A673 (cell line): ENCODE measurements around the gene GPR152. TPM values are rescaled to one million over a fixed set of nuclear protein-coding genes. Genes with fewer than 3 reads are reported as not detected.

ENCODE experiments used
- BruUV-seq: library from RNA; stranded (reverse); fragments of 400-500 nt; replicated peaks from 2 replicates; lab custom pipeline; 2021; lab: Mats Ljungman, UMichigan
- CTCF ChIA-PET: fragments of 300-600 bp; sonication (Branson Sonifier 250); formaldehyde crosslinking; loops from one replicate; lab custom pipeline; 2022; ENCODE audit warnings: antibody characterized with exemption; lab: Charles Lee
- POLR2A ChIA-PET: fragments of 300-600 bp; sonication (Branson Sonifier 250); formaldehyde crosslinking; loops from one replicate; lab custom pipeline; 2022; ENCODE audit warnings: antibody characterized with exemption; ENCODE audit not compliant: low non-redundant PET; lab: Charles Lee
- DNase-seq: peaks from one replicate; pipeline ENCODE4 v3.0.0-alpha.2; 2015; ENCODE audit warnings: low spot score
- H3K27ac ChIP-seq: fragments of 200-600 bp; sonication (generic); 2 replicates; pipeline ENCODE4 v1.5.1; 2016; ENCODE audit warnings: mixed run types, low read depth, mild to moderate bottlenecking, mixed read lengths, antibody characterized with exemption, low read length; ENCODE audit not compliant: poor library complexity, severe bottlenecking
- H3K27me3 ChIP-seq: fragments of 200-600 bp; sonication (generic); replicated peaks from 2 replicates; pipeline ENCODE4 v1.6.1; 2017; ENCODE audit warnings: mixed run types, low read depth, mild to moderate bottlenecking, mixed read lengths, antibody characterized with exemption, low read length; ENCODE audit not compliant: insufficient read depth, poor library complexity
- H3K36me3 ChIP-seq: fragments of 200-600 bp; sonication (generic); 2 replicates; pipeline ENCODE4 v1.6.1; 2016; ENCODE audit warnings: mixed run types, mild to moderate bottlenecking, mixed read lengths, antibody characterized with exemption, low read length; ENCODE audit not compliant: insufficient read depth, poor library complexity, severe bottlenecking
- H3K4me1 ChIP-seq: fragments of 200-600 bp; sonication (generic); 2 replicates; pipeline ENCODE4 v1.6.1; 2017; ENCODE audit warnings: mixed run types, mild to moderate bottlenecking, mixed read lengths, antibody characterized with exemption, low read length; ENCODE audit not compliant: insufficient read depth, poor library complexity, severe bottlenecking
- H3K4me3 ChIP-seq: fragments of 200-600 bp; sonication (generic); 2 replicates; pipeline ENCODE4 v1.5.1; 2016; ENCODE audit warnings: low read depth, mixed run types, mild to moderate bottlenecking, mixed read lengths, low read length; ENCODE audit not compliant: poor library complexity, severe bottlenecking
- H3K9me3 ChIP-seq: fragments of 200-600 bp; sonication (generic); 2 replicates; pipeline ENCODE4 v1.6.1; 2016; ENCODE audit warnings: mixed run types, low read depth, mild to moderate bottlenecking, mixed read lengths, antibody characterized with exemption, low read length; ENCODE audit not compliant: poor library complexity, severe bottlenecking
- EZH2 ChIP-seq: fragments of 200-600 bp; sonication (generic); IDR thresholded peaks from 2 replicates; pipeline ENCODE4 v1.6.1; 2017; ENCODE audit warnings: borderline replicate concordance, low read depth, mild to moderate bottlenecking, mixed read lengths, antibody characterized with exemption, low read length; ENCODE audit not compliant: poor library complexity, severe bottlenecking
- intact Hi-C: fragments of 100-400 bp; cut with micrococcal nuclease; formaldehyde crosslinking; loops from one replicate; pipeline ENCODE4 v1.10.0; 2022; ENCODE audit not compliant: unreplicated experiment
- total RNA-seq: library from RNA; stranded (reverse); gene quantifications from 2 replicates; pipeline ENCODE4 v1.2.3, GENCODE V29; 2021
- TF ChIP-seq, protein P1 (sequence below): fragments of 300-800, 200-600 bp; sonication (generic); conservative IDR thresholded peaks from 2 replicates; pipeline ENCODE4 v1.5.1; 2017; ENCODE audit warnings: low read depth, mild to moderate bottlenecking, antibody characterized with exemption, low read length, moderate library complexity, mixed read lengths

Gene GPR152
- total RNA-seq, 1 experiment from 2014 or later, result not detected

DNA sequence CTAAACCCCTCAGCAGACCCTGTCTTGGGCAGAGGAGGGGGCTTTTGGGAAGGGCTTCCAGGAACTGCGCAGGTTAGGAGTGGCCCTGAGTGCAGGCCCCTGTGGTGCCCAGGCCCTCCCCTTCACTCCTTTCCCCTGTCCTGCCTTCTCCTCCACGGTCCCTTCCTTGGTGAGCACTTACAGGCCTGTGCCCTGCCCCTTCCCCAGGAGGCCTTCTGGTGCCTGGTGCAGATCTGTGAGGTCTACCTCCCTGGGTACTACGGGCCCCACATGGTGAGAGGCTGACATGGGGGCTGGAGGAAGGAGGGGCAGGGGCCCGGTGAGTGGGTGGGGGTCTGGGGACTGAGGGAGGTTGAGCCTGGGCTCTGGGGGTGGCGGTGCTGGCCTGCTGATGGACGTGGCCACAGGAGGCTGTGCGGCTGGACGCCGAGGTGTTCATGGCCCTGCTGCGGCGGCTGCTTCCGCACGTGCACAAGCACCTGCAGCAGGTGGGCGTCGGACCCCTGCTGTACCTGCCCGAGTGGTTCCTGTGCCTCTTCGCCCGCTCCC, 46.0 kb downstream of the GPR152 start:
- BruUV-seq, result no TSS peak
- Histone ChIP-seq H3K36me3 (no peaks in the 10 kb centered on the region), H3K4me1 (peaks cover 6% of the 10 kb centered on the region), H3K4me3 (no peak overlapping the region), H3K27me3 (no peaks in the 10 kb centered on the region), H3K9me3 (no peaks in the 10 kb centered on the region), H3K27ac (no peak overlapping the region)
- CTCF ChIA-PET, result interaction anchor here (0.6 kb wide), 1 partner anchor 555 kb away, joined by 3 read pairs; no protein-coding TSS in a partner anchor
- intact Hi-C loops, result no loop called here
- TF ChIP-seq, protein P1, sequence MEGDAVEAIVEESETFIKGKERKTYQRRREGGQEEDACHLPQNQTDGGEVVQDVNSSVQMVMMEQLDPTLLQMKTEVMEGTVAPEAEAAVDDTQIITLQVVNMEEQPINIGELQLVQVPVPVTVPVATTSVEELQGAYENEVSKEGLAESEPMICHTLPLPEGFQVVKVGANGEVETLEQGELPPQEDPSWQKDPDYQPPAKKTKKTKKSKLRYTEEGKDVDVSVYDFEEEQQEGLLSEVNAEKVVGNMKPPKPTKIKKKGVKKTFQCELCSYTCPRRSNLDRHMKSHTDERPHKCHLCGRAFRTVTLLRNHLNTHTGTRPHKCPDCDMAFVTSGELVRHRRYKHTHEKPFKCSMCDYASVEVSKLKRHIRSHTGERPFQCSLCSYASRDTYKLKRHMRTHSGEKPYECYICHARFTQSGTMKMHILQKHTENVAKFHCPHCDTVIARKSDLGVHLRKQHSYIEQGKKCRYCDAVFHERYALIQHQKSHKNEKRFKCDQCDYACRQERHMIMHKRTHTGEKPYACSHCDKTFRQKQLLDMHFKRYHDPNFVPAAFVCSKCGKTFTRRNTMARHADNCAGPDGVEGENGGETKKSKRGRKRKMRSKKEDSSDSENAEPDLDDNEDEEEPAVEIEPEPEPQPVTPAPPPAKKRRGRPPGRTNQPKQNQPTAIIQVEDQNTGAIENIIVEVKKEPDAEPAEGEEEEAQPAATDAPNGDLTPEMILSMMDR, result no peak
- no peak for TF ChIP-seq EZH2
- DNase-seq, result no peak
- POLR2A ChIA-PET, result no interaction called here

DNA sequence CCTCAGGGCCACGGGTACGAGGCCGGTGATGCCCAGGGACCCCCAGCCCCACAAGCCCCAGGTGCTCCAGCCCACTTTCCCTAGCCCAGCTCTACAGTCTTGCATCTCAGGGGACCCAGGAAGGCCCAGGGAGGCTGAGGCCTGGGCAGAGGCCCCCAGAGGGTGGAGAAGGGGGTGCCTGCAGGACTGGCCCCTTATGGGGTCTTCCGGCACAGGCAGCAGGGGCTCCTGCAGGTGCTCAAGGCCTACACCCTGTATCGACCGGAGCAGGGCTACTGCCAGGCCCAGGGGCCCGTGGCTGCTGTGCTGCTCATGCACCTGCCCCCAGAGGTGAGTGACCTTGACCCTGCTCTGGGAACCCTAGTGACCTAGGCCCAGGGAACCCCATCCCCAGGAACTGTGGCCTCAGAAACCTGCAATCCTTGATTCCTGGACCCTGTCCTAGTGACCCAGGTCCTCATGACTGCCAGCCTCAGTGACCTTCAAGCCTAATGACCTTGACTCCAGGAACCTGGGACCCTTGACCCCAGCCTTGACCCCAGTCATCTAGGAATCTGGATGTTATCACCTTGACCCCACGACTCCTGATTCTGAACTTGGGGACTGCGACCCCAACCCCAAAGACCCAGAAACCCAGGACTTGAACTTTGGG, 46.7 kb downstream of the GPR152 start:
- H3K4me1 ChIP-seq, result peaks cover 6% of the 10 kb centered on the region
- H3K27ac ChIP-seq, result no peak overlapping the region
- ChIA-PET POLR2A (no interaction called here), CTCF (no interaction called here)
- no TSS peak for BruUV-seq
- no peak overlapping the region for H3K4me3 ChIP-seq
- H3K36me3 ChIP-seq, result no peaks in the 10 kb centered on the region
- intact Hi-C loops, result no loop called here
- H3K27me3 ChIP-seq, result no peaks in the 10 kb centered on the region
- no peaks in the 10 kb centered on the region for H3K9me3 ChIP-seq
- no peak for DNase-seq
- no peak for TF ChIP-seq EZH2
- TF ChIP-seq, protein P1, result no peak

DNA sequence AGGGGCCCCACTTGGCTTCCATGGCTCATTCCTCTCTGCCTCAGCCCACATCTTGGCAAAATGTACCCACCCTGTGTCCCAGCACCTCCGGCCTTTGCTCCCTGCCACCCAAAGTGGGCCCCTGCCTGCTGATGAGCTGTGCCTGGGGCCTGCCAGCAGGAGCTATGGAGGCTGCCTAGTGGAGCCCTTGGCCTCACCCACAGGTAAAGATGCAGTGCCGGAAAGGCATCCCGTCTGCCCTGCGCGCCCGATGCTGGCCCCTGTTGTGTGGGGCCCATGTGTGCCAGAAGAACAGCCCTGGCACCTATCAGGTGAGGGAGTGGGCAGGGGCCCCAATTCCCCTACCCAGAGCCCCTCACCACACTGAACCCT, 47.3 kb downstream of the GPR152 start:
- Histone ChIP-seq H3K4me3 (no peak overlapping the region), H3K4me1 (peaks cover 13% of the 10 kb centered on the region), H3K27me3 (no peaks in the 10 kb centered on the region), H3K9me3 (no peaks in the 10 kb centered on the region), H3K27ac (no peak overlapping the region), H3K36me3 (peaks cover 4% of the 10 kb centered on the region)
- ChIA-PET CTCF (no interaction called here), POLR2A (no interaction called here)
- intact Hi-C loops, result no loop called here
- TF ChIP-seq, protein P1, result no peak
- TF ChIP-seq EZH2, result no peak
- no TSS peak for BruUV-seq
- DNase-seq, result no peak
